Measurements from ENCODE around the gene CABP7.

The CABP7 gene

DNA sequence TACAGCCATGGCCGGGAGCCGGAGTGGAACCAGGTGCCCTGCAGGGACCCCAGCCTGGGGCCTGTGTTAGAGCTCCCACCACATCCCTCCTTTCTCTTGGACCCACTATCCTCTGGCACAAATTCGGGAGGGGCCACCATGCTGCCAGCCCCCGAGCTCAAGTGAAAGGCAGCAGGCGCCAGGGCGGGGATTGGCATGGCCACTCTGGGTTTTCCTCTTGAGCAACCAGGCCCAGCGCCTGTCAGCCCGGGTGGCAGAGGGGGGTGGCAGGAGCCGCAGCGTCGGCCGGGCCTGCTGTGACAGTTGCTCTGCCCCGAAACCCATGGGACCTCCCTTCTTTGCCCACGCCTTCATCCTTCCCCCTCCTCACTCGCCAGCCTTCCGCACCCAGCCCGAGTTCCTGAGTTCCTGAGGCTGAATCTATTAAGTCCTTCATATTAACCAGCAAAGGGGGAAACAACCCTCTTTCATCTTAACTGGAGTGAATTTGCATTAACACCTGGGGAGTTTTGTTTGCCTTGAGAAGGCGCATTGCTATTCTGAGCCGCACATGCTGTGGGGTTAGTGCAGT is 16.8 kb upstream of the CABP7 start:
- DNase-seq, result peak; percentile 33 to 35

DNA sequence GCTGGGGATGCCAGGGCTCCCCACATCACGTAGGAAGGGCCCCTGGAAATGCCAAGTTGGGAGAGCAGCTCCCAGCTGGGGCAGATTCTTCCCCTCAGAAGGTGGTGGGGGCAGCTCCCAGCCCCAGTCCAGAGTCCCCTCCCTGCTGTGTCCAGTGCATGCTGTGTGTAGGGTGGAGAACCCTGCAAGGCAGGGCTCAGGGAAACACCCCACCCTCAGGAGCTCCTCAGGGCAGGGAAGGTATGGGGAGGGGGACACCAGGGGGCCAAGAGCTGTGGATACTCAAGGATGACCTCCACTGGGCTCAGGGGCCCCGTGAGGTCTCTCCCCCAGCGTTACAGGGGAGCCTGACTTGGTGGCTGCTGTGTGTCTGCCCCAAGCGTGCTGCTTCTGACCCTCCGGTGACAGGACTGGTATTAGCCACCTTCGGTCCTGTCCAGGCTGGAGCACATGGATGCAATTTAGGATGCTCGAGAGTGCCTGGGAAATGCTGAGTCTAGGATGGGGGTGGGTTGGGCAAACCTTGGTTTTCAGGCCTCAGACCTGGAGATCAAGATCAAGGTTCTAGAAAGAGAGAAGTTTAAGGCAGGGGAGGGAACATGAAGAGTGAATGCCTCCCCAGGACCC is 16.1 kb upstream of the CABP7 start:
- no peak for DNase-seq

DNA sequence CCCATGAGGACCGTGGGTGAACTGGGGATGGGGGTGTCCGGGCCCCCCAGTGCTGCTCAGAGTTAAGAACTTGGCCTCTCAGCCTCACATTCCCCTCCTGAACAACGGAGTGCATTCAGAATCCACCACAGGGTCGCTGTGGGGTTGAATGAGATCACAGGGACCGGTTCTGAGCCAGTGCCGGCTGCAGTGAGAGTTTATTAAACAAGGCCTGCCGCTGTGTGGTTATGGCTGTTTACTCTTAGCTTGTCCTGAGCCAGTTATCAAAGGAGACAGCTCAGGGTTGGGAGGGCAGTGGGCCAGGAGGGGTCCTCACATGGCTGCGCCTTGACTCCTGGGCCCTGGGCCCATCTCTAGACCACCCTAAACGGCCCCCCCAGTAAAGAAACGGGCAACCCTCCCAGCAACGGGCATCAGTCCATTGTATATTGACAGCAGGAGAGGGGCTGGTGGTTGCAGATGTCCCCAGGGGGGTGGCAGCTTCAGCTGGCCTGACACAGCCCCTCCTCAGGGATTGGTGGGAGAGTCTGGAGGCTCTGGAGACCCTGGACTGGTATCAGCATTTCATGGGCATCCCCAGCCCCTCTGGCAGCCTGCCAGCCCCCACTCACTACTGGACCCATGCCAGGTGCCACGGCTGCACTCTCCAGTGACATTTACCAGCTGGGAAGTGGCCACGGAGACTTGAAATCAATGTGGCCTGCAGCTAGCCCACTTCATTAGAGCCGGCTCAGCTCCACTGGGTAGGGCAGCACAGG is 15.1 kb upstream of the CABP7 start:
- DNase-seq, result peak; percentile 68 to 73

DNA sequence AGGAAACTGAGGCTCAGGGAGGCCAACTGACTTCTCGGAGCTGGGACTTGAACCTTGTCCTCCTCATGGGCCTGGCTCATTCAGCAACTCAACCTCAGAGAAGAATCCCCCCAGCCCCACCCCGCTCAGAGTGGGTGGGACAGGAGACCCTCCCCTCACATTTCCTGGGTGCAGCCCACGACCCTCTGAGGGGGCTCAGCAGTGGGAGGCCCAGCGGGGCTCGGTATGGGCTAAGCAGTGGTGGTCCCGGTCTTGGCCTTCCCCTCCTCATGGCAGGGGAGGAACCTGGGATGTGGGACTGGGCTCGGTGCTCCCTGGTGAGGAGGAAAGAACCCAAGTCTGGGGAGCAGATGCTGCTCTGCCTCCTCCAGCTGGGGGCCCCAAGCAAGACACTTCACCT is 14.2 kb upstream of the CABP7 start:
- DNase-seq, result no peak

DNA sequence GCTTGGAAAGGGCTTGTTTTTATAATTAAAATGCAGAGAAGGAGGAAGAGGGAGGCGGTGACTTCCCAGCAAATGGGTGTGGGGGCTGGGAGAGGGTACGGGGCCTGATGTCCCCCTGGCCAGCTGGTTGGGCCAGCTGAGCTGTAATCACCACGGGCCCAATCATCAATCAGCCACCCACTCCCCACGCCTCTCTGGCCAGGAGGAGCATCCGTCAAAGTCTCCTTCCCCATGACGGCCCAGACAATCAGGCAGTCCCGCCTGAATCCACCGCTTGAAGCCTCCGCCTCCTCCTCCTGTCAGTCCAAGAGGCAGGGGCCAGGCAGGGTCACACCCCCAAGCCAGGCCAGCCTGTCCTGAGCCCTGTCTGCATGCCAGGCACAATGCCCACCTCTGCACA is 13.3 kb upstream of the CABP7 start:
- DNase-seq, result no peak

DNA sequence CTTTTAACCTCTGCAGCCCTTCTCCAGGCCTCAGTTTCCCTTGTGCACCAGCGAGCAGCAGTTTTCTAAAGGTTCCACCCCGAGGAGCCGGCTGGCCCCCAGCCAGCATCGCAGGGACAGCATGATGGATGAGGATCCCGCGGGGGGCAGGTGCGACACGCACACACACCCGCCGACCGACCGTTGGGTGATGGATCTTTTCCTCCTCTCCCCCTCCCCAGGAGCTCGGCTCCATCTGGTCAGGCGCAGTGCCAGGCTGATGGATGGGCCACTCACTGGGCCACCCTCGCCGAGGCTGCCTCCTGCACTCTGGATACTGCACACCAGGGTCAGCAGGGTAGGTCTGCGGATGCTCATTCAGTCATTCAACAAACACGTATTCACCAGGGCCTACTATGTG is 12.8 kb upstream of the CABP7 start:
- no peak for DNase-seq

DNA sequence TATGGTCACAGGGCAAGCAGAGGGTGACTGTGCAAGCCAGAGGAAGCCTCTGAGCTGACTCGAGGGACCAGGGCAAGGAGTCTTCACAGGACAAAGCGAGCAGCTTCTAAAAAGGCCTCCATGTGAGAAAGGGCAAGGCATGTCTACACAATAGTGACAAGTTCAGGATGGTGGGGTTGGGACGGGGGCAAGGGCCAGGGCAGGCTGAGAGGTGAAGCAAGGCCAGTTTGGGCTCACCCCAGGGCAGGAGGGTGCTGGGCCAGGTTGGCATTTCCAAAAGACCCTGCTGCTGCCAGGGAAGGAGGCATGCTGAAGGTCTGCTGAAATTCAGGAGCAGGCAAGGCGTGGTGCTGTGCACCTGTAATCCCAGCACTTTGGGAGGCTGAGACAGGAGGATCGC is 12.3 kb upstream of the CABP7 start:
- DNase-seq, result no peak

DNA sequence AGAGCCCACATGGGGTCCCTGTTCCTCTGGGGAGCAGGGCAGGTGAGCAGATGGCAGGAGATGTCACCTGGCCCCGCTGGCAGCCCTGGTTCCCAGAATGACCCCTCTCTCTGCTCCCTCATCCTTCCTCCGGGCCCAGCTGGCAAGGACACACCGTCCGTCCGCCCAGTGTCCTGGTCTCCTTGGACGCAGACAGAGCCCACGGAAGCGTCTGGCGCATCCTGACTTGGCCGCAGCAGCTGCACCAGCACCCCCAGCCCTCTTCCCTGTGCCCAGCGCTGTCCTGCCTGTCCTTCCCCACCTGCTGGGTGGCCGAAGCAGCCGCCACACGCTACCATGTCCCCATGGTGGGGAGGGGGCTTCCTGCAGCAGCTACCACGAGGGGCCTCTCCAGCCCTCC is 9.6 kb upstream of the CABP7 start:
- no peak for DNase-seq

DNA sequence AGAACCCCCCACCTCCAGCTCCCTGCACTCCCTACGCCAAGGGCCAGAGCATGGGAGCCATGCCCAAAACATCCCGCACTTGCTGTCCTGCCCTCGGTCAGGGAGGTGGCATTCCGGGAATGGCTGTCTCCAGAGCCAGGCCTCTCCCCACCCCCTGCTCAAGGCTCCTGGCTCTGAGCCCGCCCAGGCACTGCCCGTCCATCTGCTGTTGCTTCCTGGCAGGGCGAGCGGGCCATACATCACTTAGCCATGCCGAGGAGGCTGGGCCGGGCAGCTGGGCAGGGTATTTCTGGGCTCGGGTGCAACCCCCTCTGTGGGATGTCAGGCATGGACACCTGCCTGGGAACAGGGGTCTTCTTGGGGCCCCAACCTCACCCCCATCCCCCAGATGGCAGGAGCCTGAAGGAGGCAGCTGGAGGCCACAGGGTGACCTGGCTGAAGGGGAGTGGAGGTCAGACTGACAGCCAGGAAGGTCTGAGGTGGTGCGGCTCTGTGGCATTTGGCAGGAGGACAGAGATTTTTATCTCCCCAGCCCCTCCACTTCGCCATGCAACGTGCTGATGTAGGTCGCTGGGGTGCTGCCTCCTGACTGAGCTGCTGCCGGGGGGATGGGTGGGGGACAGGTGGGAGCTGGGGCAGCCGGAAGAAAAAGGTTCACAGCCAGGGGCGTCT is 8.7 kb upstream of the CABP7 start:
- DNase-seq, result no peak

DNA sequence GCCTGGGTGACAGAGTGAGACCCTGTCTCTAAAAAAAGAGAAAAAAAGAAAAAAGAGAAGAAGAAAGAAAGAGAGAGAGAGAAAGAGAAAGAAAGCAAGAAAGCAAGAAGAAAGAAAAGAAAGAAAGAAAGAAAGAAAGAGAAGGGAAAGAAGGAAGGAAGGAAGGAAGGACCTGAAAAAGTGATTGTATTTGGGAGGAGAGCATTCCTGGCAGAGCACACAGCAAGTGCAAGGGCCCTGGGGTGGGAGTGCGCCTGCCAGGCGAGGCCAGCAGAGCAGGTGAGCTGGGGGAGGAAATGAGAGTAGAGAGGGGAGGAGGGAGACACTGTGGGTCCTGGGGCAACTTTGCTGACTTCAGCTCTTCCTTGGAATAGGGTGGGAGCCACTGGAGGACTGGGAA is 7.7 kb upstream of the CABP7 start:
- no peak for DNase-seq

DNA sequence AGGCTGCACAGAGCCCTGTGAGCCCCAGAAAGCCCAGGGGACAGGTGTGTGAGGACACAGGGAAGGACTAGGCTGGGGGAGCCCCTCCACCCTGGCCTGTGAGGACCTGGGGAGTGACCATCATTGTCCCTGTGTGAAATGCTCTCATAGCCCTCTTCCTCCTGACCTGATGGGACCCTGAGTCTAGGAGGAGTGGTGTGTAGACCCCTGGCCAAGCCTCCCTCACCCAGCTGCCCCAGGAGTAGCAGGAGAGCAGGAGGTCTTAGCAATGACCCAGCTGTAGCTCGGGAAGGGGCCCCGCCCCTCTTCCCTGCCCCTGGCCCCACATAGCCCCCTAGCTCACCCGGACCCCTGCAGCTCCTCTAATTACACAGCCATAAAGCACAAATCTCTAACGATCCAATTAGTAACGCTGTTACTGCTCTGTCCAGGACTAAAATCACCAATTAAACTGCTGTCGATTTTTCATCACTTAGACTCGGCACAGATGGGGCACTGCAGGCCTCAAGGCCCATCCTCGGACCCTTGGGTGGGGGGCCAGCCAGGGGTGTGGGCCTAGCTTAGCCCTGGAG is 6.6 kb upstream of the CABP7 start:
- DNase-seq, result no peak

DNA sequence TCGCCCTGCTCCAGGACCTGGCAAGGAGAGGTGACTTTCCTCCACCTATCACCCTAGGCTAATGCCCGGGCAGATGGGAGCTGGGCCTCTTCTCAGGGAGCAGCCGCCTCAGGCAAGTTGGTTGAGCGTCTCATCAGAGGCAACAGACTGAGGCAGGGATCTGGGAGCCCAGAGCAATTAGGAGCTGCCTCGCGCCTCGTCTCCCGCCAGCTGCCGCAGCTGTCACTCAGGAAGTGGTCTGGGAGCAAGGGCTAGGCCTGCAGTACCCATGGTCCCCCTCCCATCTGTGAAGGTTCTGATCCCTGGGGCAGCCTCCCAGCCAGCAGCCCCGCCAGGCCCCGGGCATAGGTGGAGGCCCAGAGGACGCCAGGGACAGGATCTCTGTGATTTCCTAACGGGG is 4.6 kb upstream of the CABP7 start:
- DNase-seq, result no peak

DNA sequence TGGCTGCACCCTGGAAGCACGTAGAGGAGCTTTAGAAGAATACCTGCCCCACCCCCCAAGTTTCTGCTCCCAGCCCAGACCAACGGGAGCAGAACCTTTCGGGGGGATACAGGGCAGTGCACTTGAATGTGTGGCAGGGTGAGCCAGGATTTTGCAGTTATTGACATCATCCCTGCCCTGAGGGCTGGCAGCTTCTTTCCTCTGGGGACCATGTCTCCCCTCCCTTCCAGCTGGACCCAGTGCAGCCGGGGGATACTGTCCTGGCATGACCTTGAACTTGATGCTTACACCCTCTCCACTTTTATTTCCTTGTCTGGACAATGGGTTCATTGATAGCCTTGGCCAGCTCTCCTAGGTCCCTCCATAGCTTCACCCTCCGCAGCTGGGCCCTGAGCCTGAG is 4.1 kb upstream of the CABP7 start:
- no peak for DNase-seq

DNA sequence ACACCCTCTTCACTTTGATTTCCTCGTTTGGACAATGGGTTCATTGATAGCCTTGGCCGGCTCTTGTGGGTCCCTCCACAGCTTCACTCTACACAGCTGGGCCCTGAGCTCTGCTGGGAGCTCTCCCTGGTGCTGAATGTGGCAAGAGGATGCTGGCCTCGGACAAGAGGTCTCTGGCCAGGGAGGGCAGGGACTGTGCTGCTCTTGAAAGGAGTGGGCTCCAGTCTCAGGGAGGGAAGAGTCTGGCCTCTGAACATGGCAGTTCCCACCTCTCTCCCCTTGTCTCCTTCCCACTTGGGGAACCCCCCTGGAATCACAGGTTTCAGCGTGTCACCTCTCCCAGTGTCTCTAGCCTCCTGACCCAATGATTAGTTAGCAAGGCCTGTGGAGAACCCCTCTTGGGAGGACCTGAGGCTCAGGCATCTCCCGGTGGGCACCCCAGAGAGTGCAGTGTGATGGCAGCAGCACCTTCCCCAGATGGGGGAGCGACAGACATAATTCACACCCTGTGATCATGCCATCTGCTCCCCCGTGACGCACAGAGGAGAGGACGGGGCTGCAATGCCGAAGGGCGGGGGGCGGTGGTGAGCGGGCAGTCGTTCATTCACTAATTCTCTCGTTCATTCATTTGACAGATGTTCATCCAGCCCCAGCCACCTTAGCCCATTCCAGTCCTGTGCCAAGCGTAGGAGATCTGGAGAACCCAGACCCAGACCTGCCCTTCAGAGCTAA is 2.8 kb upstream of the CABP7 start:
- peak; percentile 62 to 71 for DNase-seq

DNA sequence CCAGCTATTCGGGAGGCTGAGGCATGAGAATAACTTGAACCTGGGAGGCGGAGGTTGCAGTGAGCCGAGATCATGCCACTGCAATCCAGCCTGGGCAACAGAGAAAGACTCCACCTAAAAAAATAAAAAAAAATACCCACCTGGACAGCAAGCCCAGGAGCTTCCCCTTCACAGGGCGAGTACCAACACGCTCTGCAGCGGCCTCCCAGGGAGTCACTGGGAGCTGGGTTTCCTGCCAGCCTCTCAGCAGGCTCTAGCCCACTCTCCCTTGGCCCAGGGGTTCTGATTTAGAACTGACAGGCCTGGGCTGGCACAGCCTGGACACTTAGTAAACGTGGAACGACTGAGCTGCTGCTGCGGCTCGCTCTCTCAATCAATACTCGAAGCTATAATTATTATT is 2.0 kb upstream of the CABP7 start:
- DNase-seq, result no peak

DNA sequence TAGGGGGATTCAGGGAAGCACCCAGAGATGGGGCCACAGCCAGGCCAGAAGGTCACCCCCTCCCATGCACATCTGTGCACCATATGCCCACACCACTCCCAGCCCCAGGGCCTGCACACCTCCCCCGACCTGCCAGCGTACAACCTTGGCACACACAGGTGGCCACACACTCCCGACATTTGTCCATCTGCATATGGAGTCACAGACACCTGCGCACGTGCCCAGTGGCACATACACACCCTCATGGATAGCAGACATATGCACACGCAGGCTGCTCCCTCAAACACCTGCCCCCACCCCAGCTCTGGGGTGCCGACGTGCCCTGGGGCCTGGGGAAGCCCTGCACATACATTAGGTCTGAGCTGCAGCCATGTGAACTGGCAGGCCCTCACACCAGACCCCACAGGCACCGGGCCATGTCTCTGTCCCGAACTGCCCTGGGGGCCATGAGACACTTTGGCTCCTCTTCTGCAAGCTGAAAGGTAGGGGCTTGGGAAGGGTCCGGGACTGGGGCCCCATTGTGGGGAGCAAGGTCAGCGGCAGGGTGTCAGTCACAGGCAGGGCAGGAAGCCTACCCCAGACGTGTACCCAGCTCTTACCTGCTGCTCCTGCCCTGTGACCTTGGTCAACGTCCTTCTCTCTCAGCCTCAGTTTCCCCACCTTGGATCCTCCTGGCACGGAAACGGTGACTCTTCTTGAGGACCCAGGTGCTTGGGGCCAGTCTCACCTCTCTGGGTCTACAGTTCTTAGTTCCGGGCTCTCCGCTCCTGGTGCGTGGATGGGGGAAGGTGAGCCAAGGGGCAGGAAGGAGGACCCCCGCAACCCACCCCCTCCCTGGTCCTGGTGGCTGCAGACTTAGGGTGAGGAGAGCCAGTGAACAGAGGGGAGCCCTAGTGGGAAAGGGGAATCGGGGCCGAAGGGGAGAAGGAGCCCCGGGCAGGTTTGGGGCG is 579 bp upstream of the CABP7 start:
- DNase-seq, result no peak

DNA sequence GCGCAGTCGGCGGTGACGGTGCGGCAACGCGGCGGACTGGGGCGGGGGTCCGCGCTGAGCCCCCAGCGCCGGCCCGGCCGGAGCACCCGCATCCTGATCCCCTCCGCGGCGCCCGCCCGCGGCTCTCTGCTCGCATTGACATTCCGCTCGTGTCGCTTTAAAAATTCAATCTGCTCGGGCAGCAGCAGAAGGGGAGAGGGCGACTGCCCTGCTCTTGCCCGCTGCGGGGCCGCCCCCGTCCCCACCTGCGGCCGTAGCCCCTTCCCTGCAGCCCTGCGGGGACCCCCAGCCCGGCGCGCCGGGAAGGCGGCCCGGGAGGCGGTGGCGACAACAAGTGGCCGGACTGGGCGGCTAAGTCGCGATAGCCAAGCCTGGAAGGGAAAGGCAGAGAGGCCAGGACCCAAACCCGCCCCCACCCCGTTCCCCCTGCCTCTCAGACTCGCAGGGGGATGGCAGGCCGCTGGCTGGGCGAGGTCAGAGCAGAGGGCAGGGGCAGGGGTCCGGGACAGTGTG is 1.1 kb downstream of the CABP7 start:
- no peak for DNase-seq

DNA sequence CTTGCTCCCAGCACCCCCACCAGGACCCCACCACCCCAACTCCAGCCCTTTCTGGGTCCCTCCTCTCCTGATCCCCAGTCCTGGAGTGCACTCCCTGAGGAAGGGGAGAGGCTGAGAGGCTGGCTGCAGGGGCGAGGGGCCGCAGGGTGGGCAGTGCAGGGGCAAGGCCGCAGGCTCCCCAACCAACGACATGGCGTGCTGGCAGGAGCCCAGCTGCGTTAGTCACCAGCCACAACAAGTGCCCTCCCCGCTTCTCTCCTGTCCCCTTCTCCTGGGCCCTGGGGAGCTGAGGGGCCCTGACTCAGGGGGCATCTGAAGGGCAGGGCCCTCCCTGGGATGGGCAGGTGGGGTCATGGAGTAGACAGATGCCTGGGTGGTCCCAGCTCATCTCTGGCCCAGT is 2.3 kb downstream of the CABP7 start:
- no peak for DNase-seq

DNA sequence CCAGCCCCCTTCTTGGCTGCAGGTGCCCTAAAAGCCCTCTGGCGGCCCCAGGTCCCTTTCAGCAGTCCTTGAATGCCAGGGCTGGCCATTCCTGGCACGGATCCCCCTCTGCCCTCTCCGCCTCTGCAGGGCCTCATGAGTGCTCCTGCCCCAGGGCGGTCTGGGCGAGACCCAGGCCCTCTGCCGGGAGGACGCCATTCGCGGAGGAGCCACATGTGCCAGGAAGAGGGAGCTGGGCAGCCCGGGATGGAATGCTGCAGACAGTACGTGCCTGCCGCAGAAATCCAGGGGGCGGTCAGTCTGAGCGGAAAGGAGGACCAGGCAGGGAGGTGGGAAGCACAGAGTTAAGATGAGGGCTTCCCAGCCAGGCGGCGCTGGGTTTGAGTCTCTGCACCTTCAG is 2.8 kb downstream of the CABP7 start:
- DNase-seq, result no peak

DNA sequence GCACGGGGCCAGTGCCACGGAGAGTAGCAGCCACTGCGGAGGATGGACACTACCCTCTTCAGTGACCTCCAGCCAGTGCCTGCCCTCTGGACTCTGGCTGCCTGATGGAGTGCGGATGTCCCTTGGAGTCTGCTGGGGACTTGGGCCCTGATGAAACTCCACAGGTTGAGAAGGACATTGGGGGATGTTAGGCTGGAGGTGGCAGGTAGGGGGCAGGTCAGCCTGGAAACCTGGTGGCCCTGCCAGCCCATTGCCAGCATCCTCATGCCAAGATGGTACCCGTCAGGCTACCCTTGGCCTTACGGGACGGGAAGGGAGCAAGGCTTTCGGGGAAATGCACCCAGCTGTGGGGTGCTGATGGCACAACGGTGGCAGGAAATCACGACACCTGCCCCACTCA is 4.0 kb downstream of the CABP7 start:
- no peak for DNase-seq

DNA sequence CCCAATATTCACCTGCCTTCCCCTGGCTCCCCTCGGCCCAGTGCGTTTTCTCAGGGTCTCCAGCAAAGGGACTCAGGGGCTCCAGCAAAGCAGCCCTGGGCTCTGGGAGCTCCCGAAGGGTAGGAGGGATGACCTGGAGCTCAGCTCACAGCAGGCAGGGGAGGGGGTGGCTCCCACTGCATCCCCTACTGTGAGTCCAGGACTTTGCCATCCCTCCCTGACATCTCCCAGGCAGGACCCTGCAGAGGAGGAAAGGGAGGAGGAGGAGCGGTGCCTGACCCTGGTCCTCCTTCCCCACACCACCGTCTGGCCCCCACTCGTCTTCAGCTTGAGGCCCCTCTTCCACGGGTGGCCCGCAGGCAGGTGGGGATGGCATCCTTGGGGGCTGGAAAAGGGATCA is 5.0 kb downstream of the CABP7 start:
- DNase-seq, result no peak

DNA sequence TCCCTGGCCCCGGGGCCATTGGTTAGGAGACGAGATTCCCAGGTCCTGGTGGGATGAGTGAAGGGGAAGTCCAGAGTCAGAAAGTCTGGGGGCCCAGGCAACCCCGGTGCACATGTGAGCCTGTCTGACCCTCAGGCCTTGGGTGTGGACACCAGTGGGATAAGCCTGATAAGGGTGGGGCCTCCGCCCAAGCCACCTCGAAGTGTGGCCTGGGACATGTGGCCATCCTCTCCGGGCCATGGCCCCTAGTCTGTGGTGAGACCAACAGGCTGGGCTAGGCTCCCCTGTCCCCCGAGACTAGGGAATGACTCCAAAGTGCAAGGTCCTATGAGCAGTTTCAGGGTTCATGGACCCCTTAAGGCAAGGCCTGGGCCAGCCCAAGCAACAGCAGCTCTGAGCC is 6.3 kb downstream of the CABP7 start:
- no peak for DNase-seq
